CD4-positive, CD25-positive, alpha-beta regulatory T cell (primary cell): Measurements from ENCODE around the gene FGF1. TPM values are rescaled to one million over a fixed set of nuclear protein-coding genes. Genes with fewer than 3 reads are reported as not detected.

ENCODE experiments used
- ATAC-seq, 2 donors: fragments of 150-1000 bp; cut with Tn5 transposase; one replicate each; pipeline ENCODE4 v1.10.0; 2021; ENCODE audit warnings: low read depth in 2 of 2, moderate number of reproducible peaks in 2 of 2, moderate library complexity in 1 of 2
- DNase-seq, 3 donors: peaks; one replicate each; pipeline versions ENCODE4 v3.0.0 to v3.0.0-alpha.2; 2012 to 2022; ENCODE audit warnings: mixed read lengths in 1 of 3
- H3K27ac ChIP-seq: one replicate; pipeline ENCODE4 v1.7.0; 2013; ENCODE audit warnings: mild to moderate bottlenecking, low read length; ENCODE audit not compliant: insufficient read depth, poor library complexity, severe bottlenecking
- H3K27me3 ChIP-seq: one replicate; pipeline ENCODE4 v1.7.0; 2013; ENCODE audit warnings: low read length; ENCODE audit not compliant: control insufficient read depth, insufficient read depth
- H3K36me3 ChIP-seq: one replicate; pipeline ENCODE4 v1.7.0; 2013; ENCODE audit warnings: mild to moderate bottlenecking, low read length, moderate library complexity; ENCODE audit not compliant: control insufficient read depth, insufficient read depth
- H3K4me1 ChIP-seq: 2 replicates; pipeline ENCODE4 v1.7.0; 2013; ENCODE audit warnings: mild to moderate bottlenecking, low read length; ENCODE audit not compliant: insufficient read depth, control insufficient read depth, poor library complexity, severe bottlenecking
- H3K4me3 ChIP-seq: one replicate; pipeline ENCODE4 v1.7.0; 2013; ENCODE audit warnings: low read depth, mild to moderate bottlenecking, low read length, moderate library complexity
- H3K9me3 ChIP-seq, 2 experiments: 1 replicate in 1 of 2; 2 replicates in 1 of 2; pipeline ENCODE4 v1.7.0; 2013; ENCODE audit warnings: low read length in 2 of 2, mild to moderate bottlenecking in 1 of 2, moderate library complexity in 1 of 2; ENCODE audit not compliant: control insufficient read depth in 2 of 2
- H3K27ac Mint-ChIP-seq, 3 donors: one replicate each; pipeline ENCODE4 v1.8.0; 2020 to 2022; ENCODE audit warnings: mild to moderate bottlenecking in 3 of 3, mixed read lengths in 3 of 3, moderate library complexity in 2 of 3
- H3K27me3 Mint-ChIP-seq: one replicate; pipeline ENCODE4 v1.8.0; 2022; ENCODE audit warnings: mild to moderate bottlenecking, mixed read lengths
- H3K36me3 Mint-ChIP-seq: one replicate; pipeline ENCODE4 v1.8.0; 2020; ENCODE audit warnings: mixed read lengths
- H3K4me1 Mint-ChIP-seq, 4 donors: one replicate each; pipeline ENCODE4 v1.8.0; 2020 to 2022; ENCODE audit warnings: mixed read lengths in 4 of 4, mild to moderate bottlenecking in 1 of 4
- H3K4me3 Mint-ChIP-seq, 4 donors: one replicate each; pipeline ENCODE4 v1.8.0; 2020 to 2022; ENCODE audit warnings: mild to moderate bottlenecking in 4 of 4, mixed read lengths in 4 of 4, moderate library complexity in 3 of 4
- H3K9me3 Mint-ChIP-seq, 7 donors: one replicate each; pipeline ENCODE4 v1.8.0; 2020 to 2022; ENCODE audit warnings: mixed read lengths in 7 of 7, mild to moderate bottlenecking in 3 of 7, moderate library complexity in 2 of 7
- polyA plus RNA-seq, 4 donors: library from polyadenylated mRNA; unstranded; fragments of 300-500 nt; fragmentation: Illumina TruSeq; gene quantifications; one replicate each; pipeline ENCODE4 v1.2.3, GENCODE V29; 2021
- total RNA-seq: library from RNA; stranded (reverse); gene quantifications from one replicate; pipeline ENCODE4 v1.2.3, GENCODE V29; 2022

Gene FGF1
- total and polyA plus RNA-seq, 5 donors from 2014 or later: not detected

- Mint-ChIP-seq H3K4me3 (no peak overlapping the region), H3K4me1 (peaks cover 0 to 4% (median 2%) of the 10 kb centered on the region in 4 donors), H3K27me3 (peaks cover 28% of the 10 kb centered on the region), H3K36me3 (no peaks in the 10 kb centered on the region), H3K9me3 (no peaks in the 10 kb centered on the region), H3K27ac (no peak overlapping the region)
- no peaks in the 10 kb centered on the region for H3K4me1 ChIP-seq
- no peak overlapping the region for H3K4me3 ChIP-seq
- no peak overlapping the region for H3K27ac ChIP-seq
- ATAC-seq (no peak), DNase-seq (no peak)
- no peaks in the 10 kb centered on the region for H3K27me3 ChIP-seq
- no peaks in the 10 kb centered on the region for H3K36me3 ChIP-seq
- no peaks in the 10 kb centered on the region for H3K9me3 ChIP-seq
Observed at GRCh38 chr5:142612494-142613270, 73.2 kb downstream of the FGF1 start.

- no peaks in the 10 kb centered on the region for H3K36me3 Mint-ChIP-seq
- no peak overlapping the region for H3K4me3 Mint-ChIP-seq
- Histone ChIP-seq H3K4me3 (no peak overlapping the region), H3K27me3 (no peaks in the 10 kb centered on the region), H3K9me3 (no peaks in the 10 kb centered on the region), H3K36me3 (no peaks in the 10 kb centered on the region), H3K27ac (no peak overlapping the region), H3K4me1 (no peaks in the 10 kb centered on the region)
- peaks cover 0 to 4% (median 2%) of the 10 kb centered on the region in 4 donors for H3K4me1 Mint-ChIP-seq
- ATAC-seq (peak; percentile 58 to 66), DNase-seq (peak; percentile 14 to 66 (median 42))
- H3K27me3 Mint-ChIP-seq: peaks cover 27% of the 10 kb centered on the region
- H3K27ac Mint-ChIP-seq: no peak overlapping the region
- H3K9me3 Mint-ChIP-seq: no peaks in the 10 kb centered on the region
Observed at GRCh38 chr5:142611154-142611553, 74.7 kb downstream of the FGF1 start.

- ATAC-seq (no peak), DNase-seq (no peak)
- Histone ChIP-seq H3K4me3 (no peak overlapping the region), H3K27ac (no peak overlapping the region), H3K9me3 (no peaks in the 10 kb centered on the region), H3K36me3 (no peaks in the 10 kb centered on the region), H3K27me3 (no peaks in the 10 kb centered on the region), H3K4me1 (no peaks in the 10 kb centered on the region)
- Mint-ChIP-seq H3K4me3 (no peak overlapping the region), H3K27me3 (peaks cover 21% of the 10 kb centered on the region), H3K36me3 (no peaks in the 10 kb centered on the region), H3K9me3 (no peaks in the 10 kb centered on the region), H3K4me1 (peaks cover 0 to 4% (median 2%) of the 10 kb centered on the region in 4 donors), H3K27ac (no peak overlapping the region)
Observed at GRCh38 chr5:142610176-142611001, 75.5 kb downstream of the FGF1 start.

- Mint-ChIP-seq H3K4me3 (no peak overlapping the region), H3K36me3 (no peaks in the 10 kb centered on the region), H3K27ac (no peak overlapping the region), H3K27me3 (peaks cover 25% of the 10 kb centered on the region), H3K4me1 (peaks cover 0 to 4% (median 2%) of the 10 kb centered on the region in 4 donors), H3K9me3 (no peaks in the 10 kb centered on the region)
- no peak overlapping the region for H3K27ac ChIP-seq
- no peaks in the 10 kb centered on the region for H3K36me3 ChIP-seq
- H3K27me3 ChIP-seq: peaks cover 3% of the 10 kb centered on the region
- no peaks in the 10 kb centered on the region for H3K9me3 ChIP-seq
- no peaks in the 10 kb centered on the region for H3K4me1 ChIP-seq
- H3K4me3 ChIP-seq: no peak overlapping the region
- DNase-seq (no peak), ATAC-seq (no peak)
Observed at GRCh38 chr5:142609142-142609541, 76.7 kb downstream of the FGF1 start.

DNA sequence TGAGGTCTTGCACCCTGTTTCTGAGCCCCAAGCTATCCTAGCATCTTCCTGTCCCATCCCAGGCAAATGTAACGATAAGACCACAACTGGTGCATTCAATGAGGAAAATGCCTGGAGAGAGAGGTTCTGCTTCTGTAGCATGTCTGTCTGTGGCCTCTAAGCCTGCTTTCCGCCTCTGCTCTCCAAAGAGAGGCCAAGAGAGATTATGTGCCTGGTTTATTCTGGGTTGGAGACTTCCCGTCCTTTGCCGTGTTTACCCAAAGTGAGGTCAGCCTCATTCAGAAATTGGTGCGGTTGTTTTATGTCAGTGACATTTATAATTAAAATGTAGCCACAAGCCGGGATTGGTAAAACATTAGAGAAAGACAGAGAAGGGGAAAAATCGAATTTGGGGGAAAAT is 77.8 kb downstream of the FGF1 start:
- Mint-ChIP-seq H3K4me3 (no peak overlapping the region), H3K27me3 (peaks cover 32% of the 10 kb centered on the region)
- no peak for ATAC-seq

DNA sequence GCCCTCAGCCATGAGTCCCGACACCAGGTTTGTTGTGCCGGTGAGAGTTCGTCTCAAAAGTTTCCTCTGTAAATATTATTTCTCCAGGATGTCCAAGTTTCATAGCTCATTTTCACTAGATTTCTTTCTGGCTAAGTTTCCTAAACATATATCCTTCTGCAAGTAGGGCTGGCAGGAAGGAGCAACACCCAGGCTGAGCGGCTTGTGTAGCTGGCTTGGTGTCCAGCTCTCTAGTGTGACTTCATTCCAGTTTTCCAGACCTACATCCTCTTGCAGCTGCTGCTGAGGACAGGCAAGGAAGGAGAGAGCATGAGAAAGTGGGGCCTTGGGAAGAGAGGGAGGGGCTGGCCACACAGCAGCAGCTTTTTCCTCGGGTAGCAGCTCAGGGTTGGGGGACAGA is 80.3 kb downstream of the FGF1 start:
- H3K27me3 Mint-ChIP-seq: peaks cover 33% of the 10 kb centered on the region
- H3K36me3 Mint-ChIP-seq: no peaks in the 10 kb centered on the region
- Histone ChIP-seq H3K9me3 (no peaks in the 10 kb centered on the region), H3K4me1 (no peaks in the 10 kb centered on the region), H3K36me3 (no peaks in the 10 kb centered on the region), H3K27me3 (peaks cover 5% of the 10 kb centered on the region), H3K4me3 (no peak overlapping the region), H3K27ac (no peak overlapping the region)
- H3K9me3 Mint-ChIP-seq: peaks cover 0 to 2% (median 0%) of the 10 kb centered on the region in 7 donors
- H3K4me1 Mint-ChIP-seq: no peaks in the 10 kb centered on the region
- H3K27ac Mint-ChIP-seq: peak overlapping the region in 1 of 3 donors; percentile 17
- ATAC-seq (no peak), DNase-seq (no peak)
- no peak overlapping the region for H3K4me3 Mint-ChIP-seq

More for the DNA sequence above, 77.8 kb downstream of the FGF1 start:
- H3K27ac ChIP-seq: no peak overlapping the region
- H3K27me3 ChIP-seq: peaks cover 5% of the 10 kb centered on the region
- Mint-ChIP-seq H3K4me1 (peaks cover 0 to 4% (median 2%) of the 10 kb centered on the region in 4 donors), H3K9me3 (peaks cover 0 to 2% (median 0%) of the 10 kb centered on the region in 7 donors), H3K27ac (no peak overlapping the region), H3K36me3 (no peaks in the 10 kb centered on the region)
- H3K9me3 ChIP-seq: no peaks in the 10 kb centered on the region
- no peaks in the 10 kb centered on the region for H3K36me3 ChIP-seq
- H3K4me3 ChIP-seq: no peak overlapping the region
- no peaks in the 10 kb centered on the region for H3K4me1 ChIP-seq
- no peak for DNase-seq

GRCh38 chr5:142602720-142603245 is 83.1 kb downstream of the FGF1 start:
- Mint-ChIP-seq H3K9me3 (peaks cover 0 to 2% (median 0%) of the 10 kb centered on the region in 7 donors), H3K4me1 (no peaks in the 10 kb centered on the region), H3K27ac (no peak overlapping the region), H3K27me3 (peaks cover 36% of the 10 kb centered on the region), H3K4me3 (no peak overlapping the region), H3K36me3 (no peaks in the 10 kb centered on the region)
- DNase-seq (no peak), ATAC-seq (no peak)
- H3K36me3 ChIP-seq: no peaks in the 10 kb centered on the region
- H3K27ac ChIP-seq: no peak overlapping the region
- no peaks in the 10 kb centered on the region for H3K4me1 ChIP-seq
- peaks cover 15% of the 10 kb centered on the region for H3K27me3 ChIP-seq
- H3K9me3 ChIP-seq: no peaks in the 10 kb centered on the region
- H3K4me3 ChIP-seq: no peak overlapping the region
